Superior temporal gyrus (tissue), 1 donor: ENCODE data around the gene ATR.
"Not testable (repeated sequence)": the region's sequence is repeated elsewhere in the genome, so short reads cannot be mapped to it uniquely, and the experiment has no call there.

ENCODE experiments used
- DNase-seq: peaks from one replicate; pipeline ENCODE4 v3.0.0-alpha.2; 2016; ENCODE audit errors: extremely low spot score

The ATR gene

DNA sequence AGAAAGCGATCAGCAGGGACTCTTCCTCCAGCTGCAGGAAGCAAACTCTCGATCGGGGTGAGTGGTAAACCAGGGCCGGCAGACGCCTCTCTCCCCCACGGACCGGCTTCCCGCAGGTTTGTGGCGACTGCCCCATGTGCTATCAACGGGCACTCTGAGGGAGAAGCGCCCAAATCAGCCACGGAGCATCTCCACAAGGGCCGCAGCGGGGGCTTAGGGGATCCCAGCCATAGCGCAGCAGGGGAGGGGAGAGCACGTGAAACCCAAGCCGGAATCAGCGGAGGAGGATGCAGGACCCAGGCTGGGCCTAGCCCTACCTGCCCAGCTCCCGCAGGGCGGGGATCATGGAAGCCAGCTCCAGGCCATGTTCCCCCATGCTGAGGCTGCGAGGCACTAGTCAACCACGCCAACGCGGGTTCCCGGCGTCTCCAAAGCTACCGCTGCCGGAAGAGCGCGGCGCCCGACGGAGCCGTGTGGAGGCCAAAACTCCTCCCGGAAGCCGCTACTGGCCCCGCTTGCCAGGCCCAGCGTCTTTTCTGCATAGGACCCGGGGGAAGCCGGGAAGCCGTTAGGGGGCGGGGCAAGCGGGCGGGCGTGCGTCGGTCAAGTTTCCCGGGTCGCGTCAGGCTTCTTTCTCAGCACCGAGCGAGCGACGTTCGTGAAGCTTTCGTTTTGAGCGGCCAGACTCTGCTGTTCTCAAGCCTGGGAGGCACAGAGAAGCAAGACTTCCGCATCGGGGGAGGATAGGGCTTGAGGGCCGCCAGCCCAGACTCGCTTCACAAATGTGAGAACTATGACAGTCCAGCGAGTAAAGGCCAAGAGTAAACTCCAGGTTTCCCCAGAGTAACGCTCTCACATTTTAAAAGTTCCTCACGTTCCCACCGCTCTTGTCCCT lies at the start of gene ATR:
TSS of gene ATR (minus strand) at position 405 of the 895 bp plus-strand sequence. CDS start at position 376, 29 bp downstream.
- DNase-seq = peak; percentile 96

DNA sequence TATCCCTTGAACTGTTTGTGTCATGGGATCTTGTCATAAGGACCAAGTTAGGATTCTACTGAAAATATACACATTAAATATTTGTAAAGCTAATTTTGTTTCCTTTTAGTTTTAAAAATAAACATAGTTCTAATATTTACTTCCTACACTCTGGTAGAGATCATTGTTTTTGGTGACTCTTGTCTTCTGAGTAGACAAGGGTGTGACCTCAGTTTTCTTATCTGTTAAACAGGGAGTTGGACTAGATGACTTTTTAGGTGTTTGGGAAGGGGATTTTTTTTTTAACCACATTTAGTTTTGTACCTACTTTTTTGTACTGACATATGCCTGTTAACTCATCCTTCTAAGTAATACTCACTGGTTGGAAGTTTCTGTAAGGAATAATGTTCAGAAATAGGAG lies 48.4 kb upstream of the ATR start:
- DNase-seq = no peak

DNA sequence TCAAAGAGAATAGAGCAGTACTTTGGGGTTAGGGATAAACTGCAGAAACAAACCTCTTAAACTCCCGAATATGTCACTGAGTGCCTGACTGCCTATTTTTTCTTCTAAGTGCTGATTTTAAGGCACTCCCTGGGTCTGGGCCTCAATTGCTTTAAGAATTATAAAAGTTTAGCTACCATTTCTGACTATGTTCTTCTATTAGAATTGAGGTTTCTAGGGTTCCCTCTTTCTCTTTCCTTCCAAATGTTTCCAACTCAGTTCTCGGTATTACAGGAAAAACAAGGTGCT lies 46.6 kb upstream of the ATR start:
- DNase-seq = no peak

DNA sequence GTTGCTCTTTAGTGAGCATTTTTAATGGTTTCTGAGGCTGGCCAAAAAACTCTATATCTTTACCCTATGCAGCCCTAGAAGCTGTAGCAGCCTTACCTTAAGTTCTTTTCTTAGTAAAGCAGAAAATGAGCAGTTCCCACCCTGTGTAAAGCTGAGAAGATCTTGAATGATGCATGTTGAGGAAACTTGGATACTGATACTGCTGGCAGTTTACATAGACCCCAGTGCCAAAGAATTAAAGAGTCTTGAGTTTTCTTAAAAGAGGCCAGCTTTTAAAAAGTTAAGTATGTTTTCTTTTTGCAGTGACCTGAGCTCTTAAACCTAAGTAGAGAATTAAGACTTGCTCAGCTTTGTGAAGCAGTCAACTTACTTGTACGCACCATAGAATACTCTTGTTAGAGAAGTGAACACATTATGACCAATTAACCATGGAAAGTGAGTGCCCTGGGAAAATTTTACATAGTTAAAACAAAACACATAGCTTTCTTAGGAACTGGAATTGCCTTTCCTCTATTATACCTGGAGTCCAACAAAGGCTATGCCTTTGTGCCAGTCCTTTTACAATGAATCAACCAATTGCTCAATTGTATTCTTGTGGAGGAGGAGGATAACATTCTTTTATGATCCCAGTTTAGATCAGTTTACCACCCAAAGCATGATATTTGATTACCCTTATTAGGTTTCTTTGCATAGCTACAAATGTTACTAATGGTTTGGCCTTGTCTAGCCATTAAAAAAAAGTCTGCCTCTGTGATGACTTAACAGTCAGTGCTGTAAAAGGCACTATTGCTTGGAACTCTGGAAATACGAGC lies 46.0 kb upstream of the ATR start:
- DNase-seq = no peak

DNA sequence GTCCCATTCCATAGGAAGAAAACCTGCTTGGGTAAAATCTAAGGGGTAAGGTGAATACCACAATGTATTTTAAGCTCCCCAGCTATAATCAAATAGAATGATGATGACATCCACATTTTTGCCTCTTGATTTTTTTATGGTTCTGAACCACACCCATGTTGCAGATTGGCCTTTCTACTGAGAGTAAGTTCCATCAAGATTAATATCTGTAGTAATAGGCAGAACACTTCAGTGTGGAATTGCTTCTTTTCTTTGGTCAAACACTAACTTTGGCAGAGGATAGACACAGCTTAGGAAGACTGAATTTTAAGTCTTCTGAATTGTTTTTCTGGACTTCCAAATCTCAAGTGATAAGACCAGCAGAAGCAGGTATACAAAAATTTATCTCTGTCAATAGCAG lies 44.7 kb upstream of the ATR start:
- DNase-seq = no peak

DNA sequence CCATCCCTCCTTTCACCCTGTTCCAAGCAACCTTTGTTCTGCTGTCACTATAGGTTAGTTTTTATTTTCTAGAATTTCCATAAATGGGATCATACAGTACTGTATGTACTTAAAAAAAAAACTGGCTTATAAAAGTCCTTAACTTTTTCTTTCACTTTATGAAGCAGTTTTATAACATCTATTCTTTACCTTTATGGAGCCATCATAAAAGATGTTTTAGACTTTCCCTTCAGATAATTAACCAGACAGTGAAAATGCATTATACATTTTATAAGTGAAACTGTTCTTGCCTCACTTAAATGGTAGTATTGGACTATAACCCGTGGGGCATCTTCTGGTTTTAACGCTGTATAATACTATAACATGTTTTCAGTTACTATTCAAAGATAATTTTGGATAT lies 43.9 kb upstream of the ATR start:
- DNase-seq = no peak

DNA sequence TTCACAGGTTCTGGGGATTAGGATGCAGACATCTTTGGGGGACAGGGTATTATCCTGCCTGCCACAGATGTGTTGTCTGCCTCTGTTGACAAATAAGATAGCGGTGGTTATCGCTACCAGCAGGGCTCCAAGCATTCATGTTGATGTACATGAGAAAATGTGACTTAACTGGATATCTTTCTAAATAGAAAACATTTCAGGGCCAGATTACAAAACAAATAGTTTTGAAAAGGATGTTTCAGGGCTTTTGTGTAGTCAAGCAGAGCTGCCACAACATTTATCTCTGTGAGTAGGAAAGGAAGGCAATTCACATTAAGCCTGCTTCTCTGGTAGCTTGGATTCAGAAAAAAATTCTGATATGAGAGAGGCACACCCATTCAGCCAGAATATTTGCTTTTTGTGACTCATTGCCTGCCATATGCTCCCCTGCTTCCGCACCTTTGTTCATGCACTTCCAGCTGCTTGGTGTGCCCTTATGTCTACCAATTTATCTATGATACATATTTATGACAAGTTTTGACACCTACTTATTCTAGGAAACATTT lies 40.5 kb upstream of the ATR start:
- DNase-seq = peak; percentile 42

DNA sequence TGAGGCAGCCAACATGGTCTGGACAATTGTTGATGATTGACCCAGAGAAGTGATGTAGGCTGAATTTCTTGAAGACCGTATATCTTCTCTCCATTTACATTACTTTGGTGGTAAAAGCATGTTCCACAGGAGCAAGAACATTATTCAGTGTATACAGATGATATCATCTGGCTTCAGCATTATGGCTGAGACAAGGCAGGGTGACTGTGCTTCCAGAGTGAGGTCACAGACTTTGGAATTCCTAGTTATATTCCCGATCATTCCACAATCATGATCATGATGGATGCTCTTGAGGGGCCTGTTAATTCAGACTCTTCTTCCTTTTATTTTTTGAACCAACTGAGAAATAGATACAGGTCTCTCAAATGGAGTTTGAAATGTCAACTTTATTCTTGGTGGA lies 36.6 kb upstream of the ATR start:
- DNase-seq = no peak

DNA sequence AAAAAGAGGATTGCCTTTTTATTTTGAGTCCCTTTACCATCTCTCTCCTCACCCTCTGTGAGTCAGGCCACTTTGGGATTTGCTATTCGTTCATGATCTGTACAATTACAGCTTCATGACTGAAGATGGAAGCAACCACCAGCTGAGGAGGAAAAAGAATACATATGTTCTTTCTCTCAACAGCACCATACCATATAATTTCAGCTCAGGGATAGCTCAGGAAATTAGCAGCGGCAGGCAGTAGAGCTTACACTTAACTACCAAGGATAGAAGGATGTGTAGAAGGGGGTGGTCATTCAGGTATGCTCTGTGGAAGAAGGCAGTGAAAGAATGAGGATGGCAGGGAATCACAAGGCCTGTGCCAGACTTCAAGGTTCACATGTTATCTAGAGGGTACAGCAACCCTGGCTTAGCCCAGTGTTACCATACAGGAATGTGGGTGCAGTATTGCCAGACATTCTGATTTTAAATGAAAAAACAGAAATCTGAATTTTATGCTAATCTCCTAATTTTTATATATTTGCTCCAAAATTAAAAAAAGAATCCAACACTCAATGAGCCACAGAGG lies 35.6 kb upstream of the ATR start:
- DNase-seq = no peak

DNA sequence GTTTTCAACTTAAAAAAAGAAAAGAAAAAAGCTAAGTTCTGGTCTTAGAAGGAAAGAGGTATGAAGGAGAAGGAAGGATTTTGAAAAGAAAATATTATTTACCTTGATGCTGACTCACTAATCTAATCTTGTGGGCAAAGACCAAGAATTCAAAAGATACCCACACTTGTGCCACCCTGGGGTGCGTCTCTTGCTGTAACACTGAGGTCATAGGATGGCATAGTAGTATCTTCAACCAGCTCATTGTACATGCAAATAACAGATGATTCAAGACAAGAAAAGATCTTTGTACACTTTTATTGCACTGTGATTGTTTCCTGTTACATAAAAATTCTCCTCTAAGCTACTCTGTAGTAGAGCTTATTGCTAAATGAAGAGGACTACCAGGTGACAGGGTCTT lies 35.0 kb upstream of the ATR start:
- DNase-seq = no peak

DNA sequence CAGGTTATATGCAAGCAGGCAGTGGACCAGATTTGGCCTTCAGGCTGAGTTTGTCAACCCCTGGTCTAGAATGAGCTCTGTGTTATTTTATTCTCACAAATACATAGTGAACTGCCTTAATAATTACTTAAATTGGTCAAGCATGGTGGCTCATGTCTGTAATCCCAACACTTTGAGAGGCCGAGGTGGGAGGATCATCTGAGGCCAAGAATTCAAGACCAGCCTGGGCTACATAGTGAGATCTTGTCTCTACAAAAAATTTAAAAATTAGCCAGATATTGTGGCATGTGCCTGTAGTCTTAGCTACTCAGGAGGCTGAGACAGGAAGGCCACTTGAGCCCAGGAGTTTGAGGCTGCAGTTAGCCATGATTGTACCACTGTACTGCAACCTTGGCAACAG lies 32.7 kb upstream of the ATR start:
- DNase-seq = no peak

DNA sequence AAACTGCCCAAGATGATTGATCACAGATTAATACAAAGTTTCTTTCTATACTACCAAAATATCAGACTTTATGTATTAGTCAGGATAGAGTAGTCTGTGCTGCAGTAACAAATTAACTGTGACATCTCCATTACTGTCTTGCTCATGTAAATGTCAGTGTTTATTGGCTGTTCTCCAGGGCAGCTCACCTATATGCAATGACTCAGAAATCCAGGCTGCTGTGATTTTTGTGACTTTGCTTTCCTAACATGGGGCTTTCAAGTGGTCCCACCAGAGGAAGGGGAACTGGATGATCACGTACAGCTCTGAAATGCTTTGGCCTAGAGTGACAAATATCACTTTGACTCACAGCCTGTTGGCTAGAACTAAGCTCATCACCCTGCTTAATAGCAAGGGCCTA lies 30.6 kb upstream of the ATR start:
- DNase-seq = no peak

DNA sequence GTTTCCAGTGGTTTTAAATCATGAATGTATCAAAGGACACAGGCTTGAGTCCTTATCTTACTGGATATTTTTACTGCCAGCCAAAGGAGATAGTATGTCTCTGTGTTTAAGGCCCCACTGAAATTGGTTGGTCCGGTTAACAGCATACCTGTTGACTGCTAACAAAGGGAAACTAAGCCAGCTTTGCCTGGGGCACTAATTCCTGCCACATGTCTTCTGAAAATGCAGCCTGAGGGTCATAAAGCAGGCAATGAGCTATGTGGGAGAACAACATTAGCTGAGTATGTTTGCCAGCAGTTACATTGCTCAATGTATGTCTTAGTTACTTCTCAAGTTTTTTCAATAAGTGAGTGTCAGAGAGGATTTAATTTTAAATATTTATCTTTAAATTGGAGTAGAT lies 30.1 kb upstream of the ATR start:
- DNase-seq = no peak

DNA sequence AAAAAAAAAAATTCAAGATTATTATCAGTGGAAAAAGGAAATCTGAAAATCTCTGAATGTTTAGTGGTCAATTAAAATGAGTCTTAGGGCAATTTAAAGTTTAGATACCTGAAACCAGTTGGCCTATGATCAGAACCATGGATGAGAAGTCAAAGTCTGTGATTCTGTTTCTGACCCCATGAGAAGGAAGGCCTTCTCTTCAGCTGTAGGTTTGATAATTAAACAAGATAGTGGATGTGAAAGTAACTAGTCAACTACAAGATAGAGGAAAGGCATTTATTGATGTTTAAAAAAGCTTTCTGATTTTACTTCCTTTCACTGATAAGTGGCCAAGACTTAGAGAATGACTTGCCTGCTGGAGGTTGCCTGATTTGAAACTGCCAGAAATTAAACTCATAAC lies 26.4 kb upstream of the ATR start:
- no peak for DNase-seq

DNA sequence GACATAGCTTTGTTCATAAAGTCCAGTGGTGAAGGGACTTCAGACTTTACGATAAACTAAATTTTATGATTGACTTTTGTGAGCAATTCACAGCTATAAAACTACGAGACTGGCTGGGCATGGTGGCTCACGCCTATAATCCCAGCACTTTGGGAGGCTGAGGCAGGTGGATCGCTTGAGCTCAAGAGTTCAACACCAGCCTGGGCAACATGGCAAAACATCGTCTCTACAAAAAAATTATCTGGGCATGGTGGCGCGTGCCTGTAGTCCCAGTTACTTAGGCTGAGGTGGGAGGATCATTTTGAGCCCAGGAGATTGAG lies 24.8 kb upstream of the ATR start:
- not testable (repeated sequence) for DNase-seq

DNA sequence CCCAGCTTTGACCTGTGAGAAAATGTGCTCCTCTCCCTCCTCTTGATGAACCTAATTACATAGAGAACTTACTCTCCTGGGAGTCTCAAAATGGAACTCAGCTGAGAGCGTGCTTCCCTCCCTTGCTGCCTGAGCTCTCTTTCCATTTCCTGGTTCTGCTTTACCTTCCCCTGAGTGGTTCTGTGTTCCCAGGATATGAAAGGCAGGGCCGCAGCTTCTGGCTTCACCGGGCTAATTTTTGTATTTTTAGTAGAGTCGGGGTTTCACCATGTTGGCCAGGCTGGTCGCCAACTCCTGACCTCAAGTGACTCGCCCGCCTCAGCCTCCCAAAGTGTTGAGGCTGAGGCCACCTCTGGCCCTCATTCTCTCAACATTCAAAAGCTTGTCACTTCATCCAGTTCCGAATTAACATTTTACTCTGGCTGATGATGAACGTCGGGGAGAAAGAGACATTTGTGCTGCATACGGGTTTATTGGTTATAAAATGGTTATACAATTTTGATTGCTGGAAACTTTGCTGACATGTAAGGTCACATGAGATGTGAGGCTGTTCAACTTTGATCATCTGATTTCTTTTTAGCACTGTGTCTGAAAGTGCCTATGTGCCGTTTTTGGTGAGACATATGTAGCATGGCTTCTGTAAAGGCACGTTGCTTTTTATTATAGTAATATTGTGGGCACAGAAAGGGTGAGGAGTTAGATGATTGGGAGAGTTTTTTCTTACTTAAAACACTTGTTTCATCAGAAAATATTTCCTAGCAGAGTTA lies 24.3 kb upstream of the ATR start:
- DNase-seq = no peak

DNA sequence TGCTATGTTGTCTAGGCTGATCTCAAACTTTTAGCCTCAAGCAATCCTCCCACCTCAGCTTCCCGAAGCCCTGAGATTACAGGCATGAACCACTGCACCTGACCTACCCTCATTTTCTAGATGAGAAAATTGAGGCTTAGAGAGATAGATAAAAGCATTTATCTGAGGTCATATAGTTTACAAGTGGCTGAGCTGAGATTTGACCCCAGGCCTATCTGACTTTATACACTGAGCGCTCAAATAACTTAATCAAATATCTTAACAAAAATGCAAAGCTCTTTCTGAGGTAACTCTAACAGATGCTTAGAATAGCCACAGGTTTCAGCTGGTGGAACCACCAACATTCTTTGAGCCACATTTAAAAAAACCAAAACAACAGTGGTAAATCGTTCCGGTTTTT lies 23.2 kb upstream of the ATR start:
- DNase-seq = no peak

DNA sequence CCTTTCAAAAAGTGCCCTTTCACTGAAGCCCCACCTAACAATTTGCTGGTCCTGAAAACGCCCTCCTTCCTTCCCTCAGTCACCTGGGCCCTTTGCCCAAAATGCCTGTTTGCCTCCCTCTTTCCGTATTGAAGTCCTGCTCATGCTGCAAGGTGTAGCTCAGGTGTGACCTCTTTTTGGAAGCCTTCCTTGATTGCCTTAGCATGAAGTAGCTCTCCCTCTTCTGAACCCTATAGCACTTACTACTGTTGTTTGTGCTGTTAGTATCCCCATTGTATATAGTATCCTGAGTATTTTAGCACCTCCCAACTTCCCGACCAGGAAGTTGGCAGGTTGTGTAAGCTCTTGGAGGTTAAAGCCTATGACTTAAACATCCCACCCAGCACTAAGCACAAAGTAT lies 19.4 kb upstream of the ATR start:
- DNase-seq = no peak

DNA sequence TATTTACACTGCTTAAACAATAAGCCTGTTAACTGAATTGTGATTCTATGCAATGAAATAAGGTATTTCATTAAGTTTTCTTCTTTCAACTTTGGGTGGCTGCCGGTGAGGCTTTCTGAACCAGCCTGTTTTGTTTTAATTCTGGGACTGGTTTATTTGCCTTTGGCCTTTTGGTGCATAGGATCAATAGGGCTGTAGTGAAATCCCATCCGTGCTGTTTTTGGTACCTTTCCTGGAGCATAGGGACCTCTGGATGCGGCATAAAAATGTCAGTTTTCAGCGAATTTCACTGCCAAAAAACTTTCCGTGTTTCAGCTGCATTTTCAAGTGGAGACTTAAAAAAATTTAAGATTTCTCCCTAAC lies 18.2 kb upstream of the ATR start:
- DNase-seq = peak; percentile 22

DNA sequence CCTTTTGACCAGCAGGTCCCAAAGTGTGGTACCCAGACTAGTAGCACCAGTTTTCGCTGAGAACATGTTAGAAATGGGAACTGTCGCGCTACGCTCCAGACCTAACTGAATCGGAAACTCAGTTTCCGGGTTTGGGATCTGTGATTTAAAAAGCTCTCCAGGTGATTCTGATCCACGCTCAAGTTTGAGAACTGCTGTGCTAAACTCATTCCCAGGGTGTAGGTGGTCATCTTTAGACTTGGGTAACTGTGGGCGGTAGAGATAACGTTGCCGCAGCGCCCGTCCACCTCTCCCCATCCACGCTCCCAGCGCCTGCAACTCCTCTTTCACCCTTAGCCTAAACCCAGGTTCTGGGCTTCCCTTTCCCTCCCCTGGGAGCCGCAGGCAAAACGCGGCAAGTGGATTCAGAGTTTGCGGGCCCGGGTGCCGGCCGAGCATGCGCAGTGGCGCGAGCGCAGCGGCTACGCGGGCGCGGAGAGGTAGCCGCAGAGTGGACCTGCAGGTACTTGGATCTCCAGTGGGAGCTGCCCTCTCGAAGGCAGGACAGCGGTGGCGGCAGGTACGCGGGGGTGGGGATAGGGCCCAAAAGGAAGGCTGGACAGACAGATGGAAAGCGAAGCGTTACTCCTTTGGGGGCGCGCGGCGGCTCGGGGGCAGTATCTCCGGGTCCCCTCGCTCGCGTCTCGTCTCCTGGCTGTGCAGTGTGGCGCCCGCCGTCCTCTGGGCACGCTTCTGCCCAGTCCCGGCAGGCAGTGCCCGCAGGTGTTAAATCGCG lies 17.6 kb upstream of the ATR start, which contains the start of gene PLS1:
TSS of gene PLS1 (plus strand) at position 443 of the 775 bp plus-strand sequence. CDS start 67,845 bp downstream, outside the sequence.
- DNase-seq = peak; percentile 86

DNA sequence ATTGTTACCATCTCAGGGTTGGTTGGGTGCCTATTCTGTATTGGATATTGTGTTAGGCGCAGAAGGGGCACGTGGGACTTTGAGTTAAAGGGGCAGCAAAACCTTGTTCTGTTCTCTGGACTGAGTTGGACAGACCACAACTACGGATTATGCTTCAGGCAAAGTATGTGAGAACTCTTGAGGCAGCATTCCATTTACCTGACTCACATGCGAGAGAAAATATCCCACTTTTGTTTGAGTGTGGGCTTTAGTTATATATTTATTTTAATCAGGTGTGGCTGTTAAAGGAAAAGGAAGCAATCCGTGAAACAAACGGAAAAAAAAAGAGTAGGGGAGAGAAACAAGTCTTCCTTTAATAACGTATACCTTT lies 17.0 kb upstream of the ATR start:
- no peak for DNase-seq
